ENCODE measurements around the gene CPEB3.
A peak's percentile ranks its signal among the peaks of the same experiment; 100 is the strongest.
"Not testable (repeated sequence)": the region's sequence is repeated elsewhere in the genome, so short reads cannot be mapped to it uniquely, and the experiment has no call there.

Gene CPEB3

GRCh38 chr10:92290837-92291615, at the start of gene CPEB3, which contains the start of gene MARCHF5:
TSS of gene CPEB3 (minus strand) at chr10:92291078. CDS start at chr10:92240350, 50,728 bp downstream.
TSS of gene MARCHF5 (plus strand) at chr10:92291167. CDS start at chr10:92291495, 328 bp downstream.
- DNase-seq = peak; percentile 90

GRCh38 chr10:92329927-92330326, 39.0 kb upstream of the CPEB3 start:
- not testable (repeated sequence) for DNase-seq

GRCh38 chr10:92328993-92329392, 38.1 kb upstream of the CPEB3 start:
- no peak for DNase-seq

GRCh38 chr10:92327445-92328433, 36.9 kb upstream of the CPEB3 start:
- no peak for DNase-seq

GRCh38 chr10:92323079-92323478, 32.2 kb upstream of the CPEB3 start:
- no peak for DNase-seq

GRCh38 chr10:92316610-92317009, 25.7 kb upstream of the CPEB3 start:
- no peak for DNase-seq

- DNase-seq = no peak
Observed at GRCh38 chr10:92313750-92314149, 22.9 kb upstream of the CPEB3 start.

GRCh38 chr10:92309272-92309671, 18.4 kb upstream of the CPEB3 start:
- DNase-seq = no peak

GRCh38 chr10:92305133-92306072, 14.5 kb upstream of the CPEB3 start:
- no peak for DNase-seq

GRCh38 chr10:92304061-92304460, 13.2 kb upstream of the CPEB3 start:
- no peak for DNase-seq

GRCh38 chr10:92303096-92303495, 12.2 kb upstream of the CPEB3 start:
- no peak for DNase-seq

- DNase-seq = no peak
Observed at GRCh38 chr10:92298487-92298886, 7.6 kb upstream of the CPEB3 start.

GRCh38 chr10:92291921-92292845, 1.3 kb upstream of the CPEB3 start:
- DNase-seq = peak; percentile 18

- DNase-seq = no peak
Observed at GRCh38 chr10:92291616-92291865, 663 bp upstream of the CPEB3 start.

GRCh38 chr10:92290076-92290836, 622 bp downstream of the CPEB3 start:
- peak; percentile 23 for DNase-seq

- no peak for DNase-seq
Observed at GRCh38 chr10:92284112-92284704, 6.7 kb downstream of the CPEB3 start.

- DNase-seq = no peak
Observed at GRCh38 chr10:92278996-92279696, 11.7 kb downstream of the CPEB3 start.

GRCh38 chr10:92274071-92274470, 16.8 kb downstream of the CPEB3 start:
- no peak for DNase-seq

- no peak for DNase-seq
Observed at GRCh38 chr10:92268748-92269147, 22.1 kb downstream of the CPEB3 start.

GRCh38 chr10:92267343-92267742, 23.5 kb downstream of the CPEB3 start:
- DNase-seq = no peak

Data from stimulated activated naive CD4-positive, alpha-beta T cell treated with Interleukin-2 at 50 U/mL for 16 hours (primary cell).